Vagina (tissue), 2 donors: ENCODE measurements around the gene PRDM16. TPM values are rescaled to one million over a fixed set of nuclear protein-coding genes. Genes with fewer than 3 reads are reported as not detected.

Experiments
- microRNA-seq: library from miRNA; unstranded; fragments of <30 nt; microRNA quantifications from one replicate; pipeline ENCODE4, GENCODE V29; 2017; ENCODE audit warnings: borderline number of aligned reads, borderline replicate concordance
- total RNA-seq: library from RNA; depleted of rRNA; stranded (reverse); fragments of >200 nt; gene quantifications from one replicate; pipeline ENCODE4 v1.2.3, GENCODE V29; 2016

Gene PRDM16
- total RNA-seq, 1 donor from 2014 or later, result 3.9 TPM

Small RNA genes within 50 kb of the gene (microRNA-seq; reads per million reads assigned to microRNA genes)
- gene MIR4251, result not detected

Other genes starting within 250 kb of the PRDM16 start
- not detected for gene ACTRT2, start 47.7 kb upstream of the PRDM16 start, total RNA-seq